ENCODE measurements around the gene FMNL2. TPM values are rescaled to one million over a fixed set of nuclear protein-coding genes. Genes with fewer than 3 reads are reported as not detected.

Gene FMNL2
- total and polyA plus RNA-seq, 4 donors: 1.5 to 9.3 (median 5.1) TPM

- no peak for DNase-seq (ENCODE audit: low spot score)
These were observed 33.8 kb upstream of the FMNL2 start for GRCh38 chr2:152301131-152301530.

GRCh38 chr2:152303951-152304350 is 31.0 kb upstream of the FMNL2 start:
- Histone ChIP-seq H3K27ac (ENCODE audit: low read depth in 1 of 2, low read length in 2 of 2) (no peak overlapping the region), H3K4me3 (ENCODE audit: low read depth in 1 of 3, low read length in 3 of 3) (no peak overlapping the region), H3K36me3 (ENCODE audit: control insufficient read depth in 4 of 4, insufficient read depth in 3 of 4, low read depth in 1 of 4, low read length in 3 of 4) (no peaks in the 10 kb centered on the region), H3K9ac (ENCODE audit: low read depth in 1 of 2, low read length in 2 of 2) (no peak overlapping the region), H3K9me3 (ENCODE audit: control insufficient read depth in 4 of 4, low read length in 3 of 4) (no peaks in the 10 kb centered on the region), H3K27me3 (ENCODE audit: control insufficient read depth in 4 of 4, insufficient read depth in 4 of 4, low read length in 3 of 4) (no peaks in the 10 kb centered on the region), H3K4me1 (ENCODE audit: control insufficient read depth in 4 of 4, insufficient read depth in 4 of 4, low read length in 3 of 4) (no peaks in the 10 kb centered on the region)
- no peak for DNase-seq (ENCODE audit: low spot score)
- TF ChIP-seq HNF4G (IDR thresholded peaks at IDR 0.05) (no peak), TAF1 (conservative IDR thresholded peaks at IDR 0.05) (no peak)
- 81% methylated on average over 2 of the region's 2 CpGs for WGBS

More at GRCh38 chr2:152301131-152301530, 33.8 kb upstream of the FMNL2 start:
- H3K27me3 ChIP-seq (ENCODE audit: control insufficient read depth in 4 of 4, insufficient read depth in 4 of 4, low read length in 3 of 4): no peaks in the 10 kb centered on the region
- TF ChIP-seq RAD21 (IDR thresholded peaks at IDR 0.05): no peak
- no peak for TF ChIP-seq GABPA (IDR thresholded peaks at IDR 0.05 in 1 of 2, conservative IDR thresholded peaks at IDR 0.05 in 1 of 2)
- no peak for TF ChIP-seq YY1 (IDR thresholded peaks at IDR 0.05)
- TF ChIP-seq FOXA1 (IDR thresholded peaks at IDR 0.05): no peak
- TF ChIP-seq TAF1 (conservative IDR thresholded peaks at IDR 0.05): no peak
- TF ChIP-seq RXRA (IDR thresholded peaks at IDR 0.05): no peak
- TF ChIP-seq SP1 (IDR thresholded peaks at IDR 0.05): no peak
- no peak for TF ChIP-seq JUND (IDR thresholded peaks at IDR 0.05)
- no peak for TF ChIP-seq NR2F2 (IDR thresholded peaks at IDR 0.05)
- TF ChIP-seq HNF4G (IDR thresholded peaks at IDR 0.05): no peak
- TF ChIP-seq ZBTB33 (IDR thresholded peaks at IDR 0.05): no peak
- no peak for TF ChIP-seq CTCF (IDR thresholded peaks at IDR 0.05; ENCODE audit: low read depth, low read length, missing input control)
- TF ChIP-seq MAX (IDR thresholded peaks at IDR 0.05): no peak
- no peak for TF ChIP-seq EGR1 (IDR thresholded peaks at IDR 0.05; ENCODE audit: low read depth in 2 of 2)
- no peak for TF ChIP-seq HNF4A (conservative IDR thresholded peaks at IDR 0.05)
- no peak for TF ChIP-seq FOXA2 (IDR thresholded peaks at IDR 0.05)
- no peaks in the 10 kb centered on the region for H3K36me3 ChIP-seq (ENCODE audit: control insufficient read depth in 4 of 4, insufficient read depth in 3 of 4, low read depth in 1 of 4, low read length in 3 of 4)
- no peak overlapping the region for H3K27ac ChIP-seq (ENCODE audit: low read depth in 1 of 2, low read length in 2 of 2)
- H3K4me3 ChIP-seq (ENCODE audit: low read depth in 1 of 3, low read length in 3 of 3): no peak overlapping the region
- H3K9ac ChIP-seq (ENCODE audit: low read depth in 1 of 2, low read length in 2 of 2): no peak overlapping the region
- WGBS: 80% methylated on average over 3 of the region's 3 CpGs
- no peaks in the 10 kb centered on the region for H3K9me3 ChIP-seq (ENCODE audit: control insufficient read depth in 4 of 4, low read length in 3 of 4)
- no peaks in the 10 kb centered on the region for H3K4me1 ChIP-seq (ENCODE audit: control insufficient read depth in 4 of 4, insufficient read depth in 4 of 4, low read length in 3 of 4)

GRCh38 chr2:152304836-152305235 is 30.1 kb upstream of the FMNL2 start:
- Histone ChIP-seq H3K36me3 (ENCODE audit: control insufficient read depth in 4 of 4, insufficient read depth in 3 of 4, low read depth in 1 of 4, low read length in 3 of 4) (no peaks in the 10 kb centered on the region), H3K27ac (ENCODE audit: low read depth in 1 of 2, low read length in 2 of 2) (no peak overlapping the region), H3K4me3 (ENCODE audit: low read depth in 1 of 3, low read length in 3 of 3) (no peak overlapping the region), H3K27me3 (ENCODE audit: control insufficient read depth in 4 of 4, insufficient read depth in 4 of 4, low read length in 3 of 4) (no peaks in the 10 kb centered on the region), H3K9me3 (ENCODE audit: control insufficient read depth in 4 of 4, low read length in 3 of 4) (no peaks in the 10 kb centered on the region), H3K4me1 (ENCODE audit: control insufficient read depth in 4 of 4, insufficient read depth in 4 of 4, low read length in 3 of 4) (no peaks in the 10 kb centered on the region), H3K9ac (ENCODE audit: low read depth in 1 of 2, low read length in 2 of 2) (no peak overlapping the region)
- 68% methylated on average over 1 of the region's 1 CpG for WGBS
- TF ChIP-seq MAX (IDR thresholded peaks at IDR 0.05): no peak
- no peak for TF ChIP-seq RXRA (IDR thresholded peaks at IDR 0.05)
- TF ChIP-seq HNF4G (IDR thresholded peaks at IDR 0.05): no peak
- DNase-seq (ENCODE audit: low spot score): no peak
